GM18858 (cell line): ENCODE measurements around the gene TMEM178B.
"Not testable (repeated sequence)": the region's sequence is repeated elsewhere in the genome, so short reads cannot be mapped to it uniquely, and the experiment has no call there.

ENCODE experiments used
- ATAC-seq: cut with Tn5 transposase; IDR thresholded peaks from one replicate; pipeline ENCODE4 v1.9.1; 2021; ENCODE audit not compliant: unreplicated experiment

The TMEM178B gene

DNA sequence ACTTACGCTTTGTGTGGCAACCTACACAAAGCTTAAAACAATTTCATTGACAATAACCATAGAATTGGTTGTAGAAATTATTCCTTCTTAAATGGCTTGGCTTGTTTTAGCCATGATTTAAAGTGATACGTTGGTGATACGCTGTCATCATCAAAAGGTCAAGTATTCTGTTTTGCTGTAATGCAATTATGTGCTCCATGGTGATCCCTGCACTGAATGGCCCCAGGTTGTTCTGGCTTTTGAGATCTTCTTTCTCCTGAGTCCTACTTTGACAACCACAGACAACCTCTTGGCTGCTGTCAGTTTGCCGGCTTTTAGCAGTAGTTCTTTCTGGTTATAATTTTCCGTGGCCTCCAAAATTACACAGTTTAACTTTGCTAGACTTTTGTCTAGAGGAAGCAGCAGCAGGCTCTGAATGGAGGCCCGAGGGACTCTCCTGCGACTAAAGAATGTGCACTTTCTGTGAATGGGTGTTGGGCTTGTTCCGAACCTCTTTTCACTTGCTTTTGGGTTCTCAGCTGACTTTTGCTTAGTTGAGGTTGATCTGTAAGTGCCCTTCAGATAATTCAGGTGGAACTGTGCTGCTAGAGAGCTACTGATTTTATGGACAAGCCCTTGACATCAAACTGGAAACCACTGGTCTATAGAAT is 104.7 kb downstream of the TMEM178B start:
- no peak for ATAC-seq

GRCh38 chr7:141181812-141182211 is 107.9 kb downstream of the TMEM178B start:
- no peak for ATAC-seq

GRCh38 chr7:141184532-141185190 is 110.8 kb downstream of the TMEM178B start:
- no peak for ATAC-seq

GRCh38 chr7:141185369-141185967 is 111.6 kb downstream of the TMEM178B start:
- ATAC-seq, result no peak

DNA sequence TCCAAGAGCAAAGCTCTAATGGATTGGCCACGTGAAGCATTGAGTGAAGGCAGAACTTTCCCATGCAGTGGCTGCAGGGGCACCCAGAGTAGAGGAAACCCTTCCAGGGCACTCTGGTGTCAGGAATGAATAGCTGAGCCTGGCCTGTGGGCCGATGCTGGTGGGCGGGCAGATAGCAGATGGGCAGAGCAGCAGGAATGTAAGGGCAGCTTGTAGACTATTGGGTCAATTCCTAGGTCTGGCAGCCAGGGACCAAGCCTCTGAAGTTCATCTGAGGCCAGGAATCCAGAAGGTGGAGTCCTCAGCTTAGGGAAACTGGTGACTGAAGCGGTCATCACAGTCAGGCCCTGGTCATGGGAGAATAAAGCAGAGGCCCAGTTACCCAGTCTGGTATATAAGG is 115.4 kb downstream of the TMEM178B start:
- ATAC-seq, result no peak

- no peak for ATAC-seq
These were observed 116.6 kb downstream of the TMEM178B start for GRCh38 chr7:141190495-141190894.

DNA sequence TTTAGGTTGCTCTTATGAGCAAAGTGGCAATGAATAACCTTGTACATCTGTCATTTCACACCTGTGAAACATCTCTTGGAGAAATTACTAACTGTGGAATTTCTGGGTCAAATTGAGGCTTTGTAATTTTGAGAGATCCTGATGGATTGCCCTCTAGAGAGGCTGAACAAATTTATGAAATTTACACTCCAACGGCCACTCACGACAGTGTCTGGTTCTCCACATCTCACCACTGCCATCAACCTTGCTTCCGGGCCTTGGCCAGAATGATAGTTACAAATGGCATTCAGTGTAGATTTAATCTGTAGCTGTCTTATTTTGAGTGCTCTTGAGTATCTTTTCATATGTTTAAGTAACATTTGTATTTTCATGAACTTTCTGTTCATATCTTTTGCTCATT is 117.4 kb downstream of the TMEM178B start:
- ATAC-seq, result no peak

DNA sequence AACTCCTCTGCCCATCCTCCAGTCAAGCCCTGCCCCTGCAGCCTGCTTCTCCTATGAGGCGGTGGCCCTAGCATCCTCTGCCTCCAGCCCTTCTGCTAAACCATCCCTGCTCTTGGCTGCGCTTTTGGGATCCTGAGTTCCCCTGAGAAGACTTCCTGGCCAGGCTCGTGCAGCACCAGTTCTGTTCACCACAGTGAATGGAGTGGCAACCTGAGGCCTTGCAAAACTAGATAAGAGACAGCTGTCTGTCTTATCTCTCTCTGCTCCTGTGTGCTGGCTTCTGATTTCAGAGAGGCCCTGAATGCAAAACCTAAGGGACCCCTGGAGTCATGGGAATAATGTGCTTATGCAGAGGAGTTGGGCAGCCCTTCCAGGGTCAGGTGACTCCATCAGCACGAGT is 119.2 kb downstream of the TMEM178B start:
- ATAC-seq, result no peak

DNA sequence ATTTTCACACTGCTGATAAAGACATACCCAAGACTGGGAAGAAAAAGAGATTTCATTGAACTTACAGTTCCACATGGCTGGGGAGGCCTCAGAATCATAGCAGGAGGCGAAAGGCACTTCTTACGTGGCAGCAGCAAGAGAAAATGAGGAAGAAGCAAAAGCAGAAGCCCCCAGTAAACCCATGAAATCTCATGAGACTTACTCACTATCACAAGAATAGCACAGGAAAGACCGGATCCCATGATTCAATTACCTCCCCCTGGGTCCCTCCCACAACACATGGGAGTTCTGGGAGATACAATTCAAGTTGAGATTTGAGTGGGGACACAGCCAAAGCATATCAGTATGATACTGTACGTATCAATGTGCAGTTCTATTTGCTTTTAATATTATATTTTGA is 121.9 kb downstream of the TMEM178B start:
- ATAC-seq, result not testable (repeated sequence)

- ATAC-seq, result no peak
These were observed 124.5 kb downstream of the TMEM178B start for GRCh38 chr7:141198194-141198958.

DNA sequence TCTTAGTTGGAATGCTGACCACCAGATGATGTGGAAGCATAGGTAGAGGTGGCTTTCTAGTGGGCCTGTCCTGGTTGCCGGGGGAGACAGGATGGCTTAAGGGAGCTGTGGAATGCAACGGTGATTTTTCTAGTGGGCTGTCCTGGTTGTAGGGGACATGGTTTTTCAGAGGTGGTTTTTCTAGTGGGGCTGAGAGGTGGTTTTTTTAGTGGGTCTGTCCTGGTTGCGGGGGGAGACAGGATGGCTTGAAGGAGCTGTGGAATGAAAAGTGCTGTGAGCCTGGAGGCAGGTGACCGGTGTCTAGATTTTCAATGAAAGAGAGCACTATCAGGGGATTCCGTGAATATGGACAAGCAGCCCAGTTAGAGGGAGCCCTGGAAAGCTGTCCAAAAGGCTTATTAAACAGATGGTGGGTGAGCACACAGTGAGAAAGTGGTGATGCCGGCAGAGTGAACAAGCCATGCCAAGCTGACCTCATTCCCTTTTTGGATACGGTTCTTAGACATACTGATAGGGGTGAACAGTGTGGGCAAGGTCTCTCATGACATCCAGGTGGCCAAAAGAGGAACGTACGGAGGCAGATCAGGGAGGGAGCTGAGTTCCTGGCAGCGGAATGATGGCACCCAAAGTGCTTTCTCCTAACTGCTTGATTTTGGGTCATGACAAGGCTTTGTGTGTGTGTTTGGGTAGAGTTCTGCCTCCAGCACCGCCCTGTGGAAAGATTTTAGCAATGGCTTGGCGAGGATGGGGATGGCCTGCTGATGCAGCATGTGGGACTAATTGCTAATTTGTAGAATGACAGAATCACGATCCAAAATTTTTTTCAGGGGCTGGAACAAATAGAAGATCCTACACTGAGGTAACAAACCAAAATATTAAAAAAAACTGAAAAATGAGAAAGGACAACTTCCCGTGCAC is 126.6 kb downstream of the TMEM178B start:
- no peak for ATAC-seq

DNA sequence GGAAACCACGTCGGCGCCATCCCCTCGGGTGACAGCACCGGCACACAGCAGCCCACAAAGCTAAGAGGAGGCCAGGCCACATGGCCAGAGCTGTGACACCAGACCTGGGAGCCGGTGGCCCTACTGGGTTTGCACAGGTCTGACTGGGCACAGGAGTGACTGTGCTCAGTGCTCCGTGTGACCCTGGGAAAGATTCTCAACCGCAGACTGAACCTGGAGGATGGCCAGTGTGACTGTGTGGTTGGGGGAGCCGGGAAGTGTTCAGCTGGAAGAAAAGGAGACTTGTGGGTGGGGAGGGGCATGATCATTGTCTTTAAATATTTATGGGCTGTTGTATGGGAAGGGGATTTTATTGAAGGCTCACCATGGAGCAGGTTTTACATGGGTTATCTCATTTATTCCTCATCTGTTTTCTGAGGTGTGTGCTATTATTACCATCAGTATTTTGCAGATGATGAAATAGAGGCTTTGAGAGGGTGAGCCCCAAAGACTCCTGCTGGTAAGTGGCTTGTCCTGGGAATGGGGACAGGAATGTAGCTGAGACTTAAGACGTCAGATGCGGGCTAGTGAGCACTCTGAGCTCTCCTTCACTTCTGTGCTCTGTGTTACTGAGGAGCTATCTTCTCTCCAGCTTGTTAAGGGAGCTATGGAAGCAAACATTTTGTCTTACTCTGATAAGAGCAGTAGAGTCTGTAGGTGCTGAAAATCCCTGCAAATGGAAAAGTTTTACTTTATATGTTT is 127.5 kb downstream of the TMEM178B start:
- no peak for ATAC-seq

DNA sequence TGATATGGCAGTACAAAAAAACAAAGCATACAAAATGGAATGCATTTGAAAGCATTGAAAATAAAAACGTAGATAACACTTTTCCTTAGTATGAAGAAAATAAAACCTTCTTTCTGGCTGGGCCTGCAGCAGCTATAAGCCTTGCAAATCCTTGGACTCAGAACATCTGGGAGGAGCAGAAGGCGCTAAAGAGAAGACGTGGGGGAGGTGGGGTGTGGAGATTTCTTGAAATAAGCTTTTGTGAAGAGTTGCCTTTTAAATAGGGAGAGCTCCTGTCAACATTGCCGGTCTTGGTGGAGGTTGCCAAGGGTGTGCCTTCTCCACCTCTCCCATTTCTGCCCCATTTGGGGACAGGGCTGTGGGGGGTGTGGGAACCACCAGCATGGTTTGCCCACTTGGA is 128.7 kb downstream of the TMEM178B start:
- ATAC-seq, result no peak

DNA sequence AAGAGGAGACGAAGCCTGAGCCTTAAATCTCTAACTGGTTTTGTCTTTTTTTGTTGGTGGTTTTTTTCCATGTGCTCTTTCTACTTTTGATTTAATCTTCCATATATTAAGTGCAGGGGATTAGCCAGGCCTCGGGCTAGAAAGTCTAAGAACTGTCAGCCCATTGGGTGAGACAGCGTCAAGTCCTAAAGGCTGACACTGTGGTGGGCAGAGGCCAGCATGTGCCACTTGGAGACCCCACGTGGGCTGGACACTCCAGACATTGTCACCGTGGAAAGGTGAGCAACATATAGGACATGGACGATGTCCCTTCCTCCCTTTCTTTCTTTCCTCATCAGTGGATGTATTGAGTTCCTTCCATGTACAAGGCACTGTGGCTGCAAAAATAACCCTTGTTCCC is 129.3 kb downstream of the TMEM178B start:
- ATAC-seq, result no peak

- no peak for ATAC-seq
These were observed 129.7 kb downstream of the TMEM178B start for GRCh38 chr7:141203586-141203985.

- no peak for ATAC-seq
These were observed 133.8 kb downstream of the TMEM178B start for GRCh38 chr7:141207661-141208060.

DNA sequence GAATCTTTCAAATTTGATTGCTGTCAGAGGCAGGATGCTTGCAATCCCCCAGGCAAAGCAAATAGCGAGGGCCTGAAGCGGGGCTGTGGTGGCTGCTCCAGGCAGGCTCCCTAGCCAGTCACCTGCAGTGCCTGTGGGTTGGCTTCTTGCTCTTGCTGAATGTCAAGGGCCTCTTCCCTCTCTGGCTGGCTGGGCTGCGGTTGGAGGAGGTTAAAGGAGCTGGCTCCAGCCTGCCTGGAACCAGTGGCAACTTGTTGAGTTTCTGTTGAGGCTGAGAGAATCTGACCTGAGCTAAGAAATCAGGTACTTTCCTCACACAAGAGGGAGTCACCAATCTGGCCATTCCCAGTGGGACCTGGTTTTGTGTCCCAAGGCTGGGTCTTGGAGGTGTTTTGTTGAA is 134.7 kb downstream of the TMEM178B start:
- no peak for ATAC-seq

DNA sequence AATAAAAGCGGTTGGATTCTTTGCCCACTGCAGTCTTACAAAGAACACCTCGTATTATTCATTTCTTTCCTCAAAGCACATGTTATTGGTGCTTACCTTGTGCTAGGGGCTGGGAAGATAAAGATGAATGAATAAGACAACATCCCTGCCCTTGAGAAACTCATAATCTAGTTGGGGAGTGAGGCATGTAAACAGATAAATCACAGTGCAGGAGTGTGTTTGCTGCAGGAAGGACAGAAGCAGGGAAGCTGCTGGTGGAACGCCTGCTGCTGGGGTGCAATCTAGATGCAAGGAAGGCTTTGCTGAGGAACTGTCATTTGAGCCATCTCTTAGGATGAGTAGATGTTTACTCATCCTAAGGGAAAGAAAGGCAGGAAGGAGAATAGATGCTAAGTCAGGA is 135.6 kb downstream of the TMEM178B start:
- no peak for ATAC-seq

GRCh38 chr7:141210862-141211261 is 137.0 kb downstream of the TMEM178B start:
- no peak for ATAC-seq

DNA sequence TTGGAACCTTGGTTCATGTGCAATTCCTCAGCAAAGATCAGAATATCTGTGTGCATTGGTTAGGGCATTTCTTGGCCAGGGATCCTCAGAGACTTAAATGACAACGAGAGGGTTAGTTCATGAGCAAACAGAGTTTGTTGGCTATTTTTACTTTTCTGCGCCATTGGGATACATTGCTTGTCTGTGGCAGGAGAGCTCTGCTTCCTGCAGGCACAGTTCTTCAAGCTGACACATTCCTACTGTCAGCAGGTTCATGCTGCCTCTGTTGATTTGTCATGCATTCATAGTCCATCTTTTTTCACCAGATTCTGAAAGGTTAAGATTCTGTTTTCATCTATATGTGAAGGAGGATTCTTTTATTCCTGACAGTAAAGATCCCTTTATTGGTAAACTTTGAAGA is 139.4 kb downstream of the TMEM178B start:
- no peak for ATAC-seq
